Body of pancreas (tissue), 4 donors: ENCODE data around the gene UBALD1. TPM values are rescaled to one million over a fixed set of nuclear protein-coding genes. Genes with fewer than 3 reads are reported as not detected.

Experiments used
- ATAC-seq: fragments of 150-250 bp; one replicate; pipeline ENCODE4 v1.9.1; 2016
- DNase-seq, 4 donors: peaks; one replicate each; pipeline ENCODE4 v3.0.0-alpha.2; 2019
- H3K27ac ChIP-seq, 4 donors: fragments of 200-600 bp; sonication (generic); 1 replicate in 3 of 4; 2 replicates in 1 of 4; pipeline versions ENCODE4 v1.5.1 to v1.6.1; 2016 to 2019; ENCODE audit warnings: mild to moderate bottlenecking in 1 of 4, mixed read lengths in 1 of 4, moderate library complexity in 1 of 4
- H3K27me3 ChIP-seq, 2 donors: fragments of 200-600 bp; sonication (generic); one replicate each; pipeline ENCODE4 v1.6.0; 2016; ENCODE audit warnings: mild to moderate bottlenecking in 1 of 2
- H3K36me3 ChIP-seq, 2 donors: fragments of 200-600 bp; sonication (generic); replicated peaks in 1 of 2; 2 replicates each; pipeline ENCODE4 v1.5.1; 2016; ENCODE audit warnings: low read depth in 2 of 2; ENCODE audit not compliant: insufficient read depth in 1 of 2
- H3K4me1 ChIP-seq: fragments of 200-600 bp; sonication (generic); one replicate; pipeline ENCODE4 v1.6.0; 2016
- H3K4me3 ChIP-seq, 2 donors: fragments of 200-600 bp; sonication (generic); 1 replicate in 1 of 2; 2 replicates in 1 of 2; pipeline ENCODE4 v1.5.1; 2016 to 2019
- H3K9me3 ChIP-seq, 3 donors: fragments of 200-600 bp; sonication (generic); 1 replicate in 2 of 3; 2 replicates in 1 of 3; pipeline ENCODE4 v1.5.1; 2016
- POLR2A ChIP-seq, 3 donors: fragments of 450-650 bp; IDR thresholded peaks; one replicate each; pipeline ENCODE4 v1.6.1; 2016; ENCODE audit warnings: antibody characterized with exemption in 3 of 3, mild to moderate bottlenecking in 2 of 3
- WGBS, 2 donors: methylation state at CpG; one replicate each; pipeline ENCODE4 v1.1.5; 2017; 5-methylcytosine and 5-hydroxymethylcytosine counted together
- intact Hi-C: fragments of 100-400 bp; cut with DNase I; formaldehyde crosslinking; loops from one replicate; pipeline ENCODE4 v1.15.1; 2023
- total RNA-seq, 2 donors: library from RNA; depleted of rRNA; stranded (reverse); fragments of >200 nt; gene quantifications; one replicate each; pipeline ENCODE4 v1.1.0, GENCODE V29; 2016
- TF ChIP-seq, protein P1 (sequence below), 7 experiments: fragments of 450-650 bp in 4 of 7; fragments of 200-600 bp in 3 of 7; sonication (generic) in 3 of 7; IDR thresholded peaks; one replicate each; pipeline ENCODE4 v1.5.1; 2016 to 2019; ENCODE audit warnings: antibody characterized with exemption in 7 of 7

Gene UBALD1
- total RNA-seq, result 10 to 100 TPM; 11.9 to 19.4 TPM

DNA sequence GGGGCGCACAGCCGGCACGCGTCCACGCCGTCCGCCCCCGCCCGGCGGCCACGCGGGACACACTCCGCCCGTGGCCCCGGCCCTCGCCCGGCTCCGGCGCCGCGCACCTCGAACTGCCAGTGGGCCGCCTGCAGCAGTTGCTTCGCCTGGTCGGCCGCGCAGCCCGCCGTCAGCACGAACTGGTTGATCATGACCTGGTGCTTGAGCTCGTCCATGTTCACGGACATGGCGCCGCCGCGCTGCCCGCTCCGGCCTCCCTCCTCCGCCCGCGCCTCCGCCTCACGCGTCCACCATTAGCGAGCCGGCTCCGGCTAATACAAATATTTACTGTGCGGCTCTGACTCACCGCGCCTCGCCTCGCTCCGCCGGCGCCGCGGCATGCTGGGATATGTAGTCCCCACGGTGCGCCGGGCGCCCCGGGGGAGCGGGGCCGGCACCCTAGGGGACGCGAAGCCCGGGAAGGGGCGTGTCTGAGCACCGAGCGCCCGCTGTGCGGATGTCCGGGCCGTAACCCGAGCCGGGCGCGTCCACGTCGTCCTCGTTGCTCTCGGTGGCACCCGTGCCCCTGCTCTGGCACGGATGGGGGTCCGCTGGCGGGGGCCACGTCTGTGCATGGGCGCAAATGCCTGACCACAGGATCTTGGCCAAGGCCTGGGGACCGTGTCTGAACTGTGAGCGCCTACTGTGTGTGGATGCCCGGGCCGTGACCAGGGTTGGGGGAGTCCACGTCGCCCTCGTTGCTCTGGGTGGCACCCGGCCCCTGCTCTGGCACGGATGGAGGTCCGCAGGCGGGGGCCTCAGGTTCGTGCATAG, at the start of gene UBALD1:
Gene UBALD1, minus strand, starts transcription at position 318 of the 813 bp plus-strand sequence. Its CDS starts 91 bp downstream, at position 227.
- Histone ChIP-seq H3K4me1 (peaks cover 73% of the 10 kb centered on the region), H3K4me3 (peak within 1 kb of the TSS; percentile 53 to 79), H3K9me3 (no peaks in the 10 kb centered on the region), H3K27ac (peak within 1 kb of the TSS; percentile 82 to 99 (median 96)), H3K27me3 (no peaks in the 10 kb centered on the region), H3K36me3 (no peaks in the 10 kb centered on the region)
- TF ChIP-seq POLR2A (IDR thresholded peaks at IDR 0.05), result peak; percentile 94 to 97 (median 94)
- TF ChIP-seq, protein P1, sequence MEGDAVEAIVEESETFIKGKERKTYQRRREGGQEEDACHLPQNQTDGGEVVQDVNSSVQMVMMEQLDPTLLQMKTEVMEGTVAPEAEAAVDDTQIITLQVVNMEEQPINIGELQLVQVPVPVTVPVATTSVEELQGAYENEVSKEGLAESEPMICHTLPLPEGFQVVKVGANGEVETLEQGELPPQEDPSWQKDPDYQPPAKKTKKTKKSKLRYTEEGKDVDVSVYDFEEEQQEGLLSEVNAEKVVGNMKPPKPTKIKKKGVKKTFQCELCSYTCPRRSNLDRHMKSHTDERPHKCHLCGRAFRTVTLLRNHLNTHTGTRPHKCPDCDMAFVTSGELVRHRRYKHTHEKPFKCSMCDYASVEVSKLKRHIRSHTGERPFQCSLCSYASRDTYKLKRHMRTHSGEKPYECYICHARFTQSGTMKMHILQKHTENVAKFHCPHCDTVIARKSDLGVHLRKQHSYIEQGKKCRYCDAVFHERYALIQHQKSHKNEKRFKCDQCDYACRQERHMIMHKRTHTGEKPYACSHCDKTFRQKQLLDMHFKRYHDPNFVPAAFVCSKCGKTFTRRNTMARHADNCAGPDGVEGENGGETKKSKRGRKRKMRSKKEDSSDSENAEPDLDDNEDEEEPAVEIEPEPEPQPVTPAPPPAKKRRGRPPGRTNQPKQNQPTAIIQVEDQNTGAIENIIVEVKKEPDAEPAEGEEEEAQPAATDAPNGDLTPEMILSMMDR (IDR thresholded peaks at IDR 0.05), result no peak
- intact Hi-C loops, result loop anchor here (5.0 kb wide), 1 partner anchor 78 kb away; the partner anchor contains the start of gene NUDT16L1
- 2% methylated on average over 59 of the region's 100 CpGs; no CpG with 5 or more reads in 1 of the 2 donors for WGBS, 2 donors
- DNase-seq (peak; percentile 89 to 93 (median 92)), ATAC-seq (peak; percentile 74)

DNA sequence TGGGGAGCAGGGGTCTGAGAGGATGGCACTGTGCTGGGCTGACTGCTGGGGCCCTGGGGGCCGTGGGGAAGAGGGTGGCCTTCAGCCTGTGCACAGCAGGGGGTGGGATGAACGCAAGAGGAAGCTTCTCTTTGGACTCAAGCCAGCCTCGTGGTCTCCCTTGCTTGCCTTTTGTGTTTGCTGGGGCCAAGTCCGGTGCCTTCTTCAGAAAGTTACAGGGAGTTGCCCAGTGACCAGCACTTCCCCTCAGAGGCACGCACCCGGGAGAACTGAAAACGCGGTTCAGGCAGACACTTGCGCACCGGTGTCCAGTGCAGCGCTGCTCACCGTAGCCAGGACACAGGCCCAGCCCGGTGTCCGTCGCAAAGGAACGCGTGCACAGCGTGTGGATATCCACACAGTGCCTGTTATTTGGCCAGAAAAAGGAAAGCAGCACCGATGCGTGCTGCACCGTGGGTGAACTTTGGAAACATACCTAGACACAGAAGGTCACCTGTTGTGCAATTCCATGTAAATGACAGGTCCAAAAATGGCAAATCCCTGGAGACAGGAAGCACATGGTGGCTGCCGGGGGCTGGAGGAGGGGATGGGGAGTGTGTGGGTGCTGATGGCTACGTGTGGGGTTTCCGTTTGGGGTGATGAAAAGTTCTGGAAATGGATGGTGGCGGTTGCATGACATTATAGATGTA, 49.2 kb upstream of the UBALD1 start:
- H3K27ac ChIP-seq, result peak overlapping the region in 2 of 4 donors; percentile 11 to 43
- H3K36me3 ChIP-seq, result peaks cover 0 to 13% of the 10 kb centered on the region in 2 donors
- peaks cover 16% of the 10 kb centered on the region for H3K4me1 ChIP-seq
- TF ChIP-seq, protein P1 (IDR thresholded peaks at IDR 0.05), result no peak
- no peak for TF ChIP-seq POLR2A (IDR thresholded peaks at IDR 0.05)
- DNase-seq (peak in 2 of 4 donors; percentile 40 to 79), ATAC-seq (no peak)
- no peak overlapping the region for H3K4me3 ChIP-seq
- H3K27me3 ChIP-seq, result no peaks in the 10 kb centered on the region
- H3K9me3 ChIP-seq, result no peaks in the 10 kb centered on the region
- WGBS, 2 donors, result 70 to 80% methylated on average over 20 to 25 of the region's 25 CpGs
- intact Hi-C loops, result no loop called here

DNA sequence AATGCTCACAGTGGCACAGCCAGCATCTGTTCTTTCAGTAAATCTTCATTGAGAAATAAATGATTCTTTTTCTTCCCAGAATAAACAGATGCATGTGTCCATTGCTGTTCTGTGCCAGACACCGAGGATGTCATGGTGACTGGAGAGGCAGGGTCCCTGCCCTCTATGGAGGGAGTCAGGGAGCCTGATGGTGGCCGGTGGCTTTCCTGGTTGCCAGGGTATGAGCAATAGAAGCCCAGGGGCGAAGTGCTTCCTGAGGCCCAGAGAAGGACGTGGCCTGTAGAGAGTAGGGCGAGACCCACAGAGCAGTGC, 48.7 kb upstream of the UBALD1 start:
- intact Hi-C loops, result no loop called here
- no peak overlapping the region for H3K4me3 ChIP-seq
- no peaks in the 10 kb centered on the region for H3K27me3 ChIP-seq
- DNase-seq (no peak), ATAC-seq (no peak)
- 62 to 85% methylated on average over 5 of the region's 5 CpGs for WGBS, 2 donors
- TF ChIP-seq POLR2A (IDR thresholded peaks at IDR 0.05), result no peak
- TF ChIP-seq, protein P1 (IDR thresholded peaks at IDR 0.05), result no peak
- H3K4me1 ChIP-seq, result peaks cover 16% of the 10 kb centered on the region
- peak overlapping the region in 2 of 4 donors; percentile 11 to 43 for H3K27ac ChIP-seq
- H3K9me3 ChIP-seq, result no peaks in the 10 kb centered on the region
- H3K36me3 ChIP-seq, result peaks cover 0 to 12% of the 10 kb centered on the region in 2 donors

DNA sequence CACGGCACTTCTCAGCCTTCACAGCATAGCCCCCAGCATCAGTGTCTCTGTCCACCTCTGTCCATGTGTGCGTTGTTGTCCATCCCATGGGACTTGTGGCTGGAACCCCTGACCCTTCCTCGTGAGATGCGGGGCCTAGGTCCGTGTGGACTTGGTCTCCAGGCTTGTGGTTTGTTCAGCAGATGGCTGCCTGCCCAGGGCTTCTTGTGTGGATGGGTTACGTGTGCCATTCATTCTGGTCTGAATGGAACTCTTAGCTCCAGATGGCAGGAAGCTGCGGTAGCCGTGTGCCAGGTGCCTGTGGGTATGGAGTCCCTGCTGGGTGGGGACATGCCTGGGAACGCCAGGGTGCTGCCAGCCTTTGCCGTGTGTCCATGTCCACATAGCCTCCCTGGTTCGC, 47.0 kb upstream of the UBALD1 start:
- H3K36me3 ChIP-seq, result peaks cover 0 to 5% of the 10 kb centered on the region in 2 donors
- ATAC-seq, result no peak
- TF ChIP-seq POLR2A (IDR thresholded peaks at IDR 0.05), result no peak
- TF ChIP-seq, protein P1 (IDR thresholded peaks at IDR 0.05), result no peak
- H3K4me1 ChIP-seq, result peaks cover 16% of the 10 kb centered on the region
- intact Hi-C loops, result no loop called here
- no peaks in the 10 kb centered on the region for H3K27me3 ChIP-seq
- no peak for DNase-seq
- no peak overlapping the region for H3K4me3 ChIP-seq
- no peak overlapping the region for H3K27ac ChIP-seq
- H3K9me3 ChIP-seq, result no peaks in the 10 kb centered on the region
- 61 to 95% methylated on average over 3 to 11 of the region's 11 CpGs for WGBS, 2 donors
